GM06990 (cell line): ENCODE results near the gene GRAMD4.
A peak's percentile ranks its signal among the peaks of the same experiment; 100 is the strongest.

ENCODE experiments used
- DNase-seq: peaks from one replicate; pipeline ENCODE4 v3.0.0-alpha.2; 2011; ENCODE audit not compliant: insufficient read length; ENCODE audit errors: extremely low read depth
- H3K27me3 ChIP-seq: replicated peaks from 2 replicates; pipeline ENCODE4 v1.6.0; 2011; ENCODE audit warnings: low read length; ENCODE audit not compliant: control insufficient read depth, insufficient read depth
- H3K36me3 ChIP-seq: 2 replicates; pipeline ENCODE4 v1.5.1; 2011; ENCODE audit warnings: low read length; ENCODE audit not compliant: control insufficient read depth, insufficient read depth
- H3K4me3 ChIP-seq: replicated peaks from 2 replicates; pipeline ENCODE4 v1.5.1; 2011; ENCODE audit warnings: low read depth, mild to moderate bottlenecking, control low read depth, low read length
- TF ChIP-seq, protein P1 (sequence below): IDR thresholded peaks from 2 replicates; pipeline ENCODE4 v1.5.1; 2011; ENCODE audit warnings: low read length, control low read depth, mild to moderate bottlenecking, inconsistent platforms; ENCODE audit not compliant: insufficient read depth, poor library complexity, severe bottlenecking

Gene GRAMD4

DNA sequence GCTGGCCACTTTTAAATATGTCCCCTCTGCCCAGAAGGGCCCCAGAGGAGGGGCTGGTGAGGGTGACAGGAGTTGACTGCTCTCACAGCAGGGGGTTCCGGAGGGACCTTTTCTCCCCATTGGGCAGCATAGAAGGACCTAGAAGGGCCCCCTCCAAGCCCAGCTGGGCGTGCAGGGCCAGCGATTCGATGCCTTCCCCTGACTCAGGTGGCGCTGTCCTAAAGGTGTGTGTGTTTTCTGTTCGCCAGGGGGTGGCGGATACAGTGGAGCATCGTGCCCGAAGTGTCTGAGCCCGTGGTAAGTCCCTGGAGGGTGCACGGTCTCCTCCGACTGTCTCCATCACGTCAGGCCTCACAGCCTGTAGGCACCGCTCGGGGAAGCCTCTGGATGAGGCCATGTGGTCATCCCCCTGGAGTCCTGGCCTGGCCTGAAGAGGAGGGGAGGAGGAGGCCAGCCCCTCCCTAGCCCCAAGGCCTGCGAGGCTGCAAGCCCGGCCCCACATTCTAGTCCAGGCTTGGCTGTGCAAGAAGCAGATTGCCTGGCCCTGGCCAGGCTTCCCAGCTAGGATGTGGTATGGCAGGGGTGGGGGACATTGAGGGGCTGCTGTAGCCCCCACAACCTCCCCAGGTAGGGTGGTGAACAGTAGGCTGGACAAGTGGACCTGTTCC lies 46.5 kb downstream of the GRAMD4 start:
- Histone ChIP-seq H3K4me3 (no peak overlapping the region), H3K27me3 (no peaks in the 10 kb centered on the region), H3K36me3 (peaks cover 3% of the 10 kb centered on the region)
- TF ChIP-seq, protein P1, sequence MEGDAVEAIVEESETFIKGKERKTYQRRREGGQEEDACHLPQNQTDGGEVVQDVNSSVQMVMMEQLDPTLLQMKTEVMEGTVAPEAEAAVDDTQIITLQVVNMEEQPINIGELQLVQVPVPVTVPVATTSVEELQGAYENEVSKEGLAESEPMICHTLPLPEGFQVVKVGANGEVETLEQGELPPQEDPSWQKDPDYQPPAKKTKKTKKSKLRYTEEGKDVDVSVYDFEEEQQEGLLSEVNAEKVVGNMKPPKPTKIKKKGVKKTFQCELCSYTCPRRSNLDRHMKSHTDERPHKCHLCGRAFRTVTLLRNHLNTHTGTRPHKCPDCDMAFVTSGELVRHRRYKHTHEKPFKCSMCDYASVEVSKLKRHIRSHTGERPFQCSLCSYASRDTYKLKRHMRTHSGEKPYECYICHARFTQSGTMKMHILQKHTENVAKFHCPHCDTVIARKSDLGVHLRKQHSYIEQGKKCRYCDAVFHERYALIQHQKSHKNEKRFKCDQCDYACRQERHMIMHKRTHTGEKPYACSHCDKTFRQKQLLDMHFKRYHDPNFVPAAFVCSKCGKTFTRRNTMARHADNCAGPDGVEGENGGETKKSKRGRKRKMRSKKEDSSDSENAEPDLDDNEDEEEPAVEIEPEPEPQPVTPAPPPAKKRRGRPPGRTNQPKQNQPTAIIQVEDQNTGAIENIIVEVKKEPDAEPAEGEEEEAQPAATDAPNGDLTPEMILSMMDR, result no peak
- no peak for DNase-seq

DNA sequence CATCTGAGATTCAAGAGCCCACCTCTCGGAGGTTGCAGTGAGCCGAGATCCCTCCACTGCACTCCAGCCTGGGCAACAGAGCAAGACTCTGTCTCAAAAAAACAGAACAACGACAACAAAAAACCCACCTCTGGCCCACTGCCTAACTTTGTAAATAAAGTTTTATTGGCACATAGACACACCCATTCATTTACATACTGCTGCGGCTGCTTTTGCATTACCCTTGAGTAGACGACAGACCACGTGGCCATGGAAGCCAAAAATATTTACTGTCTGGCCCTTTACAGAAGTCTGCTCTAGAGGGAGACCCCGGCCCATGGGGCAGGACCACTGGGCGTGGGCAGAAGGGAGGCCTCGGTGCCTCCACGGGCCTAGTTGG lies 47.0 kb downstream of the GRAMD4 start:
- no peak for DNase-seq
- Histone ChIP-seq H3K27me3 (no peaks in the 10 kb centered on the region), H3K4me3 (no peak overlapping the region), H3K36me3 (peaks cover 3% of the 10 kb centered on the region)
- TF ChIP-seq, protein P1, result no peak

DNA sequence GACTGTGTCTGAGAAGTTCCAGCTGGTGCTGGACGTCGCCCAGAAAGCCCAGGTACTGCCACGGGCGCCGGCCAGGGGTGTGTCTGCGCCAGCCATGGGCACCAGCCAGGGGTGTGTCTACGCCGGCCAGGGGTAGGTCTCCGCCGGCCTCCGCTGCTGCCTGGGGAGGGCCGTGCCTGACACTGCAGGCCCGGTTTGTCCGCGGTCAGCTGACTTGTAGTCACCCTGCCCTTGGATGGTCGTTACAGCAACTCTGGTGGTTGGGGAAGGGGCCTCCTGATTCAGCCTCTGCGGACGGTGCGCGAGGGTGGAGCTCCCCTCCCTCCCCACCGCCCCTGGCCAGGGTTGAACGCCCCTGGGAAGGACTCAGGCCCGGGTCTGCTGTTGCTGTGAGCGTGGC lies 47.9 kb downstream of the GRAMD4 start:
- no peak for DNase-seq
- Histone ChIP-seq H3K36me3 (peaks cover 3% of the 10 kb centered on the region), H3K4me3 (no peak overlapping the region), H3K27me3 (no peaks in the 10 kb centered on the region)
- TF ChIP-seq, protein P1, result no peak

DNA sequence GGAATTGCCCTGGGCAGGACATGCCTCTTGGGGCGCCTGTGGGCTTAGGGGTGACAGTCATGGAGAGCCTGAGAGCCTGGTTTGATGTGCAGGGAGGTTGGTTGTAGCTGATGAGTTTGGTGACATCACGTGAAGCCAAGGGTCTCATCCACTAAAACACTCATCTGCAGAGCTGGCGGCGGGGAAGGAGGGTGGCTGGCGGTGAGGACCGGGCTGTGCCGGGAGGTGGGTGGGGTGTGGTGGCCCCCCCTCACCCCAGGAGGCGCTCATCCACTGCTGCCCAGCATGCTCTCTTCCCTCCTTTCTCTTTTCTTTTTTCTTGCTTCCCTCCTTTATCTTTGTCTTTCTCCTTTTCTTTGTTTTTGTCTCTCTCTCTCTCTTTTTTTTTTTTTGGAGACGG lies 49.0 kb downstream of the GRAMD4 start:
- Histone ChIP-seq H3K4me3 (no peak overlapping the region), H3K36me3 (peaks cover 3% of the 10 kb centered on the region), H3K27me3 (no peaks in the 10 kb centered on the region)
- DNase-seq, result no peak
- TF ChIP-seq, protein P1, result no peak

DNA sequence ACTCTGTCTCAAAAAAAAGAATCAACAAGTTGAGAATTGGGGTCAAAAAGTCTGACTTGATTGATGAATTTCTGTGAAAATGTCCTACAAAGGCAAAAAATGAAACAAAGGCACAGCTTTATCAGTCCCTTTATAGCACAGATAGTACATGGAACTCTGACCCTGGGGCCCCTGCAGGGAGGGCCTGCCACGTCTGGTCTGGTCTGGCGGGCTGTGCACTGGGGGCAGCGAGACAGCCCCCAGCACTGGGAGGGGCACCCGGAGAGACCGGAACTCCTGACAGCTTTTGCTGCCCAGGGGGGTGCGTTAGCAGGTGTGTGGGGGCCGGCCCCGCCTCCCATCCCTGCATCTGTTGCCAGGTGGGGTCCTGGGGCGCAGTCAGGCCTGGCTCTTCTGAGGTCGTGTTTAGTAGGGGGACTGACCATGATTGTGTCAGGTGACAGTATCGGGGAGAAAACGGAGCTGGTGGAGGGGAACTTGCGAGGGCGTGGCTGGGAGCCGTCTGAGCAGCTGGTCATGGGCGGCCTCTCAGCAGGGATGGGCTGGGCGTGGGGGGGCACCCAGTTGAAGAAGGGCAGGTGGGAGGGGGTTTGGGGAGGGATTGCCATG lies 51.7 kb downstream of the GRAMD4 start:
- TF ChIP-seq, protein P1, result no peak
- peak; percentile 48 for DNase-seq
- no peaks in the 10 kb centered on the region for H3K27me3 ChIP-seq
- no peak overlapping the region for H3K4me3 ChIP-seq
- H3K36me3 ChIP-seq, result peaks cover 6% of the 10 kb centered on the region
